Parathyroid adenoma (tissue), 2 donors: ENCODE results near the gene ZBTB3.

Experiments
- H2AFZ ChIP-seq: fragments of 300-600 bp; sonication (generic); one replicate; pipeline ENCODE4 v1.7.0; 2017; ENCODE audit warnings: antibody characterized with exemption, mild to moderate bottlenecking
- H3K27ac ChIP-seq: fragments of 300-600 bp; sonication (generic); one replicate; pipeline ENCODE4 v1.7.0; 2017
- H3K27me3 ChIP-seq: fragments of 300-600 bp; sonication (generic); one replicate; pipeline ENCODE4 v1.7.0; 2017; ENCODE audit warnings: low read length; ENCODE audit not compliant: control insufficient read depth, insufficient read depth
- H3K36me3 ChIP-seq: fragments of 300-600 bp; sonication (generic); one replicate; pipeline ENCODE4 v1.7.0; 2017; ENCODE audit warnings: low read length; ENCODE audit not compliant: control insufficient read depth, insufficient read depth
- H3K4me1 ChIP-seq: fragments of 300-600 bp; sonication (generic); one replicate; pipeline ENCODE4 v1.7.0; 2017; ENCODE audit warnings: control low read depth
- H3K4me2 ChIP-seq: fragments of 300-600 bp; sonication (generic); one replicate; pipeline ENCODE4 v1.7.0; 2017; ENCODE audit warnings: low read length
- H3K4me3 ChIP-seq: fragments of 300-600 bp; sonication (generic); one replicate; pipeline ENCODE4 v1.7.0; 2017; ENCODE audit warnings: low read depth, low read length
- H3K79me2 ChIP-seq: fragments of 300-600 bp; sonication (generic); one replicate; pipeline ENCODE4 v1.7.0; 2017; ENCODE audit warnings: control low read depth
- H3K9ac ChIP-seq: fragments of 300-600 bp; sonication (generic); one replicate; pipeline ENCODE4 v1.7.0; 2017; ENCODE audit warnings: mild to moderate bottlenecking
- H3K9me3 ChIP-seq: fragments of 300-600 bp; sonication (generic); one replicate; pipeline ENCODE4 v1.7.0; 2017; ENCODE audit warnings: low read length; ENCODE audit not compliant: control insufficient read depth
- CTCF ChIP-seq: fragments of 300-600 bp; sonication (generic); IDR thresholded peaks from one replicate; pipeline ENCODE4 v1.7.0; 2017; ENCODE audit warnings: antibody characterized with exemption, mild to moderate bottlenecking
- donor health status: primary hyperparathyroidism.

Gene ZBTB3

DNA sequence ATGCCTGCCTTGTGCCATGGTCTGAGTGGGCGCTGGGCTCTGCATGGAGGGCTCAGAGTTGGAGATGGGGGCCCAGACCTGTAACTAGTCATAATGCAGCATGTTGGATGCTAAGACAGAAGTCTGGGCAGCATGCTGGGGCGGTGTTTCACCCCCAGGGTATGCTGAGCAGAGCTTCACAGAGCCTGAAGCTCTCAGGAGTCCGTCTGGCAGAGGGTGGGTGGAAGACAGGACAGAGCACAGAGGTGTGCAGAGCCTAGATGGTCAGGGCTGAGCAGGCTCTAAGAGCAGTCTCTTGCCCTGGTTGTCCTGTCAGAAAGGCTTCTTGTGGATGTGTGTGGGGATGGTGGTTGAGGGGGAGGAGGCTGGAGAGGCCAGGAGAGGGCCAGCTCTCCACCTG lies 24.5 kb upstream of the ZBTB3 start:
- no peak for TF ChIP-seq CTCF
- H3K4me2 ChIP-seq = no peak overlapping the region
- no peak overlapping the region for H3K4me3 ChIP-seq
- no peaks in the 10 kb centered on the region for H3K9me3 ChIP-seq
- H3K9ac ChIP-seq = no peak overlapping the region
- H3K36me3 ChIP-seq = no peaks in the 10 kb centered on the region
- H3K4me1 ChIP-seq = no peaks in the 10 kb centered on the region
- no peaks in the 10 kb centered on the region for H3K79me2 ChIP-seq
- no peak overlapping the region for H2AFZ ChIP-seq
- no peaks in the 10 kb centered on the region for H3K27me3 ChIP-seq
- no peak overlapping the region for H3K27ac ChIP-seq

DNA sequence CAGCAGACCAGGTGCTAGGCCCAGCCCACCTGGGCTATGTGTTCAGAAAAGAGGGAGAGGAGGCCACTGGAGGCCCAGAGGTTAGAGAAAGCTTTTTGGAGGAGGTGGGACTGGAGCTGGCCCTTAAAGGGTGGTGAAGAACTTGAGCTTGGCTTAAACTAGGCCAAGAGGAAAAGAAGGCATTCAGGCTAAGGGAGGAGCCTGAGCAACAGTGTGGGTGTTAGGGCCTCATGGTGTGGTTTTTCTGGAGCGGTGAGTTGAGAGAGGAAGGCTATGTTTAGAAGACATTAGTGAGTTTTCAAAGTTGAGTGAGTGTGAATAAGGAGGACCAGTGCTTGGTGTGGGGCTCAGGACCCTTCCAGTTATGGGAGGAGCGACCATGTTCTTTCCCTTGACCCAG lies 23.4 kb upstream of the ZBTB3 start:
- Histone ChIP-seq H3K4me2 (no peak overlapping the region), H3K27ac (no peak overlapping the region), H3K27me3 (no peaks in the 10 kb centered on the region), H3K4me3 (no peak overlapping the region), H3K9ac (no peak overlapping the region), H3K9me3 (no peaks in the 10 kb centered on the region), H3K36me3 (no peaks in the 10 kb centered on the region), H3K4me1 (no peaks in the 10 kb centered on the region), H2AFZ (no peak overlapping the region), H3K79me2 (no peaks in the 10 kb centered on the region)
- no peak for TF ChIP-seq CTCF

GRCh38 chr11:62775646-62776045 lies 21.7 kb upstream of the ZBTB3 start:
- Histone ChIP-seq H3K27me3 (no peaks in the 10 kb centered on the region), H3K4me3 (no peak overlapping the region), H3K36me3 (no peaks in the 10 kb centered on the region), H2AFZ (no peak overlapping the region), H3K27ac (no peak overlapping the region), H3K9me3 (no peaks in the 10 kb centered on the region), H3K79me2 (no peaks in the 10 kb centered on the region), H3K4me2 (no peak overlapping the region), H3K9ac (no peak overlapping the region), H3K4me1 (peaks cover 1% of the 10 kb centered on the region)
- no peak for TF ChIP-seq CTCF

DNA sequence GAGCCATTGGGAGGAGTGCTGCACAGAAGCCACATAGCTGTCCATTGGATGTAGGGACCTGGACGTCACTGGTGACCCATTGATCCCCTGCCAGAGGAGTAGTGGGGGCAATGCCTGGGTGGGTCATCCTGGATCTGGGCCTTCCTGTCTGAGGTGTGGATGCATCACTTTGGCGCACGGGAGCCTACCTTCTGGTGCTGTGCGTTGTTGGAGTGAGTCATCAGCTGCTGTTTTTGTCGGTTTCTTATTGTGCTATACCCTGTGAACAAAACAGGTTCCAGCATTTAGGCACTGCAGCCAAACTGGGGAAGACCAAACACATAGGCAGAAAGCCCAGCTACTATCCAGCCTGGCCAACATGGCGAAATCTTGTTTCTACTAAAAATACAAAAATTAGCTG lies 20.4 kb upstream of the ZBTB3 start:
- Histone ChIP-seq H3K27me3 (no peaks in the 10 kb centered on the region), H3K9me3 (no peaks in the 10 kb centered on the region), H3K4me3 (no peak overlapping the region), H3K4me2 (no peak overlapping the region), H3K79me2 (no peaks in the 10 kb centered on the region), H3K36me3 (no peaks in the 10 kb centered on the region), H2AFZ (no peak overlapping the region), H3K9ac (no peak overlapping the region), H3K4me1 (peaks cover 4% of the 10 kb centered on the region), H3K27ac (no peak overlapping the region)
- TF ChIP-seq CTCF = no peak

DNA sequence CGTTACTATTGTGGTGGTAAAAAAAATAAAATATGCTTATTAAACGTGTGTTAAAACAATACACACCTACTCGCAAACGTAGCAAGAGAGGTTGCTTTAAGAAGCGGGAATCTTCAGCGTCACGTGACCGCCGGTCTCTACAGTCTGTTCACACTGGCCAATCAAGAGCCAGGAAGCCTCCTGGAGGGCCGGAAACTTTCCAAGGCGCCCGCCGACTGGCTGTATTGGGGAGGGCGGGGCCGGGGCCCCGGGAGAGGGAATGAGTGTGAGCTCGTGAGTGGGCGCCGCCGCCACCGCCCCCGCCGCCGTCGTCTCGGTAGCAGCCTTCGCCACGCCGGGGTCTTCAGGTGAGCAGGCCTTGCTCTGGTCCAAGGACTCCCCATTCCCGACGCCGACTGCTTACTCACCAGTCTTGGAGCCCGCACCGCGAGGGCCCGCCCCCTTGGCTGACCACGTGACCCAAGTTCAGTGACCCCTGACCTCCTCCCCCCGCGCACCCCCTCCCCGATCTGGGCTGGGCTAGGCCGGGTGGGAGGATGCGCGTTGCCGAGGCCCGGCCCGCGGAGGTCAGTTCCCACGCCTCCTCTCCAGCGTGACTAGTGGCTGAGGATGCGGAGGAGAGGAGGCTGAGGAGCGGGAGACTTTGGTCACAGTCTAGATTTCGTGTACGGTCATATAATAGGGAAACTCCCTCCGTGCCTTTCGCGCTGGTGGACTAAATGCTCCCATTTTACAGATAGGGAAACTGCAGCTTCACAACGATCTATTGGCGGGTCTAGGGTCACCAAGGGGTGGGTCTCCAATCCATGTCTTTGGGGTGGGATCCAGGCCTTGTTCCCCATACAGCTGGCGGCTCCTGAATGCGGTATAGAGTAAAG lies 17.4 kb upstream of the ZBTB3 start, which contains the start of gene TAF6L:
Gene TAF6L (plus strand): TSS at position 253 of the 878 bp plus-strand sequence. CDS start 4,388 bp downstream, outside the sequence.
- peak within 1 kb of the TSS; percentile 61 for H3K4me2 ChIP-seq
- no peak within 1 kb of the TSS for H3K9ac ChIP-seq
- H3K9me3 ChIP-seq = no peaks in the 10 kb centered on the region
- H3K27ac ChIP-seq = peak within 1 kb of the TSS; percentile 78
- TF ChIP-seq CTCF = no peak
- no peaks in the 10 kb centered on the region for H3K36me3 ChIP-seq
- H3K79me2 ChIP-seq = no peaks in the 10 kb centered on the region
- H3K4me3 ChIP-seq = peak within 1 kb of the TSS; percentile 68
- H3K27me3 ChIP-seq = no peaks in the 10 kb centered on the region
- H3K4me1 ChIP-seq = peaks cover 4% of the 10 kb centered on the region
- H2AFZ ChIP-seq = peak within 1 kb of the TSS; percentile 88
